ENCODE results near the gene MORC3.

MORC3 gene

DNA sequence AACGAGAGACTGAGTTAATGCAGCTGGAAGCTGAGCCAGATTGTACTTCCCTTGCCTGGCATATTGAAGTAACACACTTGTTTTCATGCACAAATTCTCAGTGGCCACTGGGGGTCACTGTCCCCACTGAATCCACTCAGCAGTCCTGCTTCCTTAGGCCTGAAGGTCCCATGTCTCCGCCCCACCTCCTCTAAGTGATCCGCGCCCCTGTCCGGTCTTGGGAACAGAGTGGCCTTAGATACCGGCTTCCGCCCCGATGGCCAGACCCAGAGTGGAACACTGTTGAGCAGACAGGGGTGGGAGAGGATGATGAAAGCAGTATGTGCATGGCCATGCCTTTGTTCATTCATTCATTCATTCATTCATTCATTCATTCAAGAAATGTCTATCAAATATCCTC lies 100.0 kb downstream of the MORC3 start:
- TF ChIP-seq, protein P1, sequence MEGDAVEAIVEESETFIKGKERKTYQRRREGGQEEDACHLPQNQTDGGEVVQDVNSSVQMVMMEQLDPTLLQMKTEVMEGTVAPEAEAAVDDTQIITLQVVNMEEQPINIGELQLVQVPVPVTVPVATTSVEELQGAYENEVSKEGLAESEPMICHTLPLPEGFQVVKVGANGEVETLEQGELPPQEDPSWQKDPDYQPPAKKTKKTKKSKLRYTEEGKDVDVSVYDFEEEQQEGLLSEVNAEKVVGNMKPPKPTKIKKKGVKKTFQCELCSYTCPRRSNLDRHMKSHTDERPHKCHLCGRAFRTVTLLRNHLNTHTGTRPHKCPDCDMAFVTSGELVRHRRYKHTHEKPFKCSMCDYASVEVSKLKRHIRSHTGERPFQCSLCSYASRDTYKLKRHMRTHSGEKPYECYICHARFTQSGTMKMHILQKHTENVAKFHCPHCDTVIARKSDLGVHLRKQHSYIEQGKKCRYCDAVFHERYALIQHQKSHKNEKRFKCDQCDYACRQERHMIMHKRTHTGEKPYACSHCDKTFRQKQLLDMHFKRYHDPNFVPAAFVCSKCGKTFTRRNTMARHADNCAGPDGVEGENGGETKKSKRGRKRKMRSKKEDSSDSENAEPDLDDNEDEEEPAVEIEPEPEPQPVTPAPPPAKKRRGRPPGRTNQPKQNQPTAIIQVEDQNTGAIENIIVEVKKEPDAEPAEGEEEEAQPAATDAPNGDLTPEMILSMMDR (IDR thresholded peaks at IDR 0.05; ENCODE audit: low read depth, low read length) = peak; percentile 66
- TF ChIP-seq, protein P2, sequence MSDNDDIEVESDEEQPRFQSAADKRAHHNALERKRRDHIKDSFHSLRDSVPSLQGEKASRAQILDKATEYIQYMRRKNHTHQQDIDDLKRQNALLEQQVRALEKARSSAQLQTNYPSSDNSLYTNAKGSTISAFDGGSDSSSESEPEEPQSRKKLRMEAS (IDR thresholded peaks at IDR 0.05; ENCODE audit: low read depth, low read length) = no peak
- no peak for TF ChIP-seq MYC (IDR thresholded peaks at IDR 0.05; ENCODE audit: low read depth, low read length)
- peak; percentile 83 for DNase-seq (ENCODE audit: low read depth)
- no peak overlapping the region for H3K4me3 ChIP-seq (ENCODE audit: low read depth, low read length)

DNA sequence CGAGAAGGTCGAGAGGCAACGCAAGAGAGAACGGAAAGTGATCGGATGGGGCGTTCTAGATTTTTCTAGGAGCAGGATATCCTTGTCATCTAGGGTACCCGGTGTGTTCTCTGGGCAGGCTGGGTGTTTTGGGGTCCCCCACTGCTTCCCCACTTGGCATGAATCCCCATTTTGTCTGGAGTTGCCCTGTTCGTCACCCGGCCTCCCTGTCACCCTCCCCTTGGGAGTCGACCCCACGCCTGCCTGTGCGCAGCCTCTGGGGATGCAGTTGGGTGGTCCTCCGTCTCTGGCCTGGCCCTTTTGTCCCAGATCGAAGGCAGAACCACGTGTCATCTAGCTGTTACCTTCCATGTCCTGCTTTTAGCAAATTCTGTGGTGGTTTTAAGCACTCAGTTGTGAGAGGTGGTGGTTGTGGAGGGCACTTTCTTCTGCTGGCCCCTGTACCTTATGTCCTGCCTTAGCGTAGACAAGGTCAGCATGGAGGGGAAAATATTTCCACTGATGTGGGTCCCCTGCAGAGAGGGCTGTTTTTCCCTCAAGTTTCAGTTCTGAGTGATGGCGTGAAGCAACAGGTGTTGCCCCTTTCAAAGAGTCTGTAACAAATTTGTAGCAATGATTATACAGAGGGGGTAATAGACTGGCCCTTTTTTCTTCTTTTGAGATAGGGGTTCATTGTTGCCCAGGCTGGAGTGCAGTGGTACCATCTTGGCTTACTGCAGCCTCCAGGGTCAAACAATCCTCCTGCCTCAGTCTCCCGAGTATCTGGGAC lies 100.8 kb downstream of the MORC3 start:
- no peak for DNase-seq (ENCODE audit: low read depth)
- no peak for TF ChIP-seq MYC (IDR thresholded peaks at IDR 0.05; ENCODE audit: low read depth, low read length)
- TF ChIP-seq, protein P2 (IDR thresholded peaks at IDR 0.05; ENCODE audit: low read depth, low read length) = no peak
- TF ChIP-seq, protein P1 (IDR thresholded peaks at IDR 0.05; ENCODE audit: low read depth, low read length) = no peak
- no peak for TF ChIP-seq POLR2A (IDR thresholded peaks at IDR 0.05; ENCODE audit: extremely low read depth, insufficient read length)
- no peak overlapping the region for H3K4me3 ChIP-seq (ENCODE audit: low read depth, low read length)

DNA sequence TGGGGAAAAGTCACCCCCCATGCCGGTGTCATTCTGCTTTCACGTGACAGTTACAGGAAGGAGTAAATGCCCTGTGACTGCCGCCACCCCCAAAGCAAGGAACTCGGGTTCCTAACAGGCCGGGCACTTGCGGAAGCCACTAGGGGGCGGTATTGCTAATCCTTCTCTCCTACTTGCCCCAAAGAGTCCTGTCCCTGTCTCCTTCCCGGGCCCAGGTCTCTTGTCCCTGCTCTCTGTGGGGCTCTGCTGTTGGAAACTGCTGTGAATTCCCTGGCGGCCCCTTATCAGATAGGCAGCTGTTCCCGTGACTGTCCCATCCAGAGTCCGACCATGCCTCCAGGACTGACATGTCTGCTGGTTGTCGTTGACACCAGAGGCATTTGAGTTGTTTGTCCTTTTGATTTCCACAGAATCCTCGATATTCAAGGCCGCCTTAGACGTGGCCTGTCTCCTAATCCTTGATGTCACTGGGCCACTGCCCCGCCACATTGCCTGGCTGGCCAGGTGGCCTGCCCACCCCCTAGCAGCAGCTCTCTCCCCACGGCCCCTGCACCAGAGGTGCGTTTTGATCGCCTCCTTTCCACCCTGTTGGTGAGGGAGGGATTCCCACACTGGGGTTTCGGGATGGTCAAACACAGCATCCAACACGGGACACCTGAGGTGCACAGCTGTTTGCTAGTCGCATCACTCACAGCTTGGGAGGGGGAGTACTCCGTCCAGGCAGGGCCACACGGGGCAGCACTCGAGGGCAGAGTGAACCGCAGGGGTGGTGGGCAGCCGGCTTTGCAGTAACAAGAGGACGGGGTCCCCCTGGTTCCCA lies 102.5 kb downstream of the MORC3 start:
- no peak overlapping the region for H3K4me3 ChIP-seq (ENCODE audit: low read depth, low read length)
- TF ChIP-seq, protein P2 (IDR thresholded peaks at IDR 0.05; ENCODE audit: low read depth, low read length) = no peak
- TF ChIP-seq POLR2A (IDR thresholded peaks at IDR 0.05; ENCODE audit: extremely low read depth, insufficient read length) (no peak), MYC (IDR thresholded peaks at IDR 0.05; ENCODE audit: low read depth, low read length) (no peak)
- TF ChIP-seq, protein P1 (IDR thresholded peaks at IDR 0.05; ENCODE audit: low read depth, low read length) = peak; percentile 84
- DNase-seq (ENCODE audit: low read depth) = peak; percentile 75

DNA sequence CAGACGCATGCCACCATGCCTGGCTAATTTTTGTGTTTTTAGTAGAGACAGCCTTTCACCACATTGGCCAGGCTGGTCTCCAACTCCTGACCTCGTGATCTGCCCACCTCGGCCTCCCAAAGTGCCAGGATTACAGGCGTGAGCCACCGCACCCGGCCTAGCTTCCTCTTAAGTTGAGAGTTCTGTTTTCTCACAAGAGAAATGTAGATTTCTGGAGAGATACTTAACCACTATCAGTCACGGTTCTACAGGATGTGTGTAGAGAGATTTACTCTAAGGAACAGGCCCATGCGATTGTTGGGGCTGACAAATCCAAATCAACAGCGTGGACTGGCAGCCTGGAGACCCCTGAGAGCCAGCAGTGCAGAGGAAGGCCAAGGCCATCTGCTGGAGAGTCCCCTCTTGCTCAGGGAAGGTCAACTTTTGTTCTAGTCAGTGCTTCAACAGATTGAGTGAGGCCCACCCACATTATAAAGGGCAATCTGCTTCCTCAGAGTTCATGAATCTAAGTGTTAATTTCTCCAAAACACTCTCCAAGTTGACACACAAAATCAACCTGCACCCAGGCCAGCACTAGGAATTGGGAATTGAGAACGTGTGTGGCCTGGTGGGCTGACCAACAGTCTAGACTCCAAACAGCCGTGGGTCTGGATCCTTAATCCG lies 103.9 kb downstream of the MORC3 start:
- H3K4me3 ChIP-seq (ENCODE audit: low read depth, low read length) = no peak overlapping the region
- TF ChIP-seq POLR2A (IDR thresholded peaks at IDR 0.05; ENCODE audit: extremely low read depth, insufficient read length) = no peak
- TF ChIP-seq MYC (IDR thresholded peaks at IDR 0.05; ENCODE audit: low read depth, low read length) = no peak
- TF ChIP-seq, protein P2 (IDR thresholded peaks at IDR 0.05; ENCODE audit: low read depth, low read length) = no peak
- TF ChIP-seq, protein P1 (IDR thresholded peaks at IDR 0.05; ENCODE audit: low read depth, low read length) = no peak
- no peak for DNase-seq (ENCODE audit: low read depth)

DNA sequence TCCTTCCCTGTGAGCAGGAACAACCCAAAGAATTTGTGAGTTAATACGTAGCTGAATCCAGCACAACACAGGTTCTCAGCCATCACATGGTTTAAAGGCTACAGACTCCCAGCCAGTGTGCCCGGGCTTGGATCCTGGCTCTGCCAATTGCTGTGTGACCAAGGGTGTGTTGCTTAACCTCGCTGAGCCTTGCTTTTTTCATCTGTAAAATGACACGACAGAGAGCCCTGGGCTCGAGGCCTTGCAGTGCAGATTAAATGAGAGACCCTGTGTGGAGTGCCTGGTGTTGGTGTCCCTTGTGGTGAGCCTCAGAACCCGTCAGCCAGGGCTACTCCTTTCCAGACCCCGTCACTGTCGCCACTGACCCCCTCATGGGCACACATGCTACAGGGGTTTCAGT lies 104.6 kb downstream of the MORC3 start:
- TF ChIP-seq, protein P2 (IDR thresholded peaks at IDR 0.05; ENCODE audit: low read depth, low read length) = no peak
- TF ChIP-seq POLR2A (IDR thresholded peaks at IDR 0.05; ENCODE audit: extremely low read depth, insufficient read length) = no peak
- TF ChIP-seq, protein P1 (IDR thresholded peaks at IDR 0.05; ENCODE audit: low read depth, low read length) = no peak
- TF ChIP-seq MYC (IDR thresholded peaks at IDR 0.05; ENCODE audit: low read depth, low read length) = no peak
- no peak for DNase-seq (ENCODE audit: low read depth)
- no peak overlapping the region for H3K4me3 ChIP-seq (ENCODE audit: low read depth, low read length)
